HepG2 (cell line): ENCODE results near the gene ADGRG1. TPM values are rescaled to one million over a fixed set of nuclear protein-coding genes. Genes with fewer than 3 reads are reported as not detected.

Experiments
- ARNTL ChIP-seq: sonication (generic); formaldehyde crosslinking; IDR thresholded peaks from 2 replicates; pipeline ENCODE4 v1.4.0; 2020; ENCODE audit warnings: mild to moderate bottlenecking, missing genetic modification reagents
- GATA4 ChIP-seq: sonication (generic); IDR thresholded peaks from 2 replicates; pipeline ENCODE4 v1.6.1; 2016; ENCODE audit warnings: antibody characterized with exemption, low read depth, borderline replicate concordance
- RXRB ChIP-seq: IDR thresholded peaks from 2 replicates; pipeline ENCODE4 v1.6.1; 2016; ENCODE audit warnings: borderline replicate concordance, missing genetic modification reagents, missing compliant biosample characterization
- SP1 ChIP-seq, 2 experiments: fragments of 450-650 bp in 1 of 2; sonication (generic) in 1 of 2; formaldehyde crosslinking in 1 of 2; IDR thresholded peaks; 2 replicates each; pipeline versions ENCODE4 v1.4.0 to v1.6.1; 2016 to 2020; ENCODE audit warnings: missing genetic modification reagents in 1 of 2
- SP4 ChIP-seq: sonication (generic); formaldehyde crosslinking; IDR thresholded peaks from 2 replicates; pipeline ENCODE4 v1.8.1; 2023; ENCODE audit warnings: mild to moderate bottlenecking, missing genetic modification reagents
- ZNF124 ChIP-seq: sonication (generic); formaldehyde crosslinking; IDR thresholded peaks from 2 replicates; pipeline ENCODE4 v1.4.0; 2020; ENCODE audit warnings: missing genetic modification reagents
- ZNF292 ChIP-seq: sonication (generic); formaldehyde crosslinking; IDR thresholded peaks from 2 replicates; pipeline ENCODE4 v1.8.1; 2022; ENCODE audit warnings: mild to moderate bottlenecking, low read depth, missing genetic modification reagents, borderline replicate concordance
- ZNF891 ChIP-seq: sonication (generic); formaldehyde crosslinking; IDR thresholded peaks from 2 replicates; pipeline ENCODE4 v1.5.0; 2020; ENCODE audit warnings: mild to moderate bottlenecking, missing genetic modification reagents
- polyA plus RNA-seq, 8 experiments: library from polyadenylated mRNA; depleted of rRNA in 3 of 8; stranded (reverse) in 7 of 8; unstranded in 1 of 8; fragments of >200 nt; fragmentation: Illumina TruSeq in 4 of 8; extraction: Trizol in 4 of 8; gene quantifications; 2 replicates each; pipeline versions ENCODE4 v1.2.1 to v1.2.3, GENCODE V29; 2011 to 2016; ENCODE audit warnings: low read depth in 4 of 8, missing spikeins in 1 of 8, mixed read lengths in 1 of 8; ENCODE audit not compliant: insufficient read depth in 1 of 8
- total RNA-seq, 5 experiments: library from RNA; depleted of rRNA; stranded (reverse); fragments of >200 nt; fragmentation: Illumina TruSeq; extraction: Trizol; gene quantifications; 2 replicates each; pipeline ENCODE4 v1.2.3, GENCODE V29; 2016; ENCODE audit warnings: low read depth in 1 of 5
- TF ChIP-seq, protein P1 (sequence below): sonication (generic); formaldehyde crosslinking; IDR thresholded peaks from 2 replicates; pipeline ENCODE4 v1.5.0; 2020; ENCODE audit warnings: mild to moderate bottlenecking, missing genetic modification reagents, borderline replicate concordance
- TF ChIP-seq, protein P2 (sequence below): sonication (generic); formaldehyde crosslinking; IDR thresholded peaks from 2 replicates; pipeline ENCODE4 v1.8.0; 2022; ENCODE audit warnings: missing genetic modification reagents, low read depth, mild to moderate bottlenecking, borderline replicate concordance
- TF ChIP-seq, protein P3 (sequence below): sonication (generic); formaldehyde crosslinking; IDR thresholded peaks from 2 replicates; pipeline ENCODE4 v1.5.1; 2020; ENCODE audit warnings: mild to moderate bottlenecking, missing genetic modification reagents
- TF ChIP-seq, protein P4 (sequence below): IDR thresholded peaks from 2 replicates; pipeline ENCODE4 v1.6.1; 2016
- TF ChIP-seq, protein P5 (sequence below): sonication (generic); formaldehyde crosslinking; IDR thresholded peaks from 2 replicates; pipeline ENCODE4 v1.4.0; 2020; ENCODE audit warnings: low read depth, mild to moderate bottlenecking, missing genetic modification reagents
- TF ChIP-seq, protein P6 (sequence below): sonication (generic); formaldehyde crosslinking; IDR thresholded peaks from 2 replicates; pipeline ENCODE4 v1.5.0; 2020; ENCODE audit warnings: mild to moderate bottlenecking, missing genetic modification reagents
- TF ChIP-seq, protein P7 (sequence below): fragments of 450-650 bp; IDR thresholded peaks from 2 replicates; pipeline ENCODE4 v1.6.1; 2016

The ADGRG1 gene
- total and polyA plus RNA-seq, 2 of the 13 experiments (the other 11 are each of a cell fraction or from before 2014, with no cell fraction given): 2.7 to 5.9 TPM

DNA sequence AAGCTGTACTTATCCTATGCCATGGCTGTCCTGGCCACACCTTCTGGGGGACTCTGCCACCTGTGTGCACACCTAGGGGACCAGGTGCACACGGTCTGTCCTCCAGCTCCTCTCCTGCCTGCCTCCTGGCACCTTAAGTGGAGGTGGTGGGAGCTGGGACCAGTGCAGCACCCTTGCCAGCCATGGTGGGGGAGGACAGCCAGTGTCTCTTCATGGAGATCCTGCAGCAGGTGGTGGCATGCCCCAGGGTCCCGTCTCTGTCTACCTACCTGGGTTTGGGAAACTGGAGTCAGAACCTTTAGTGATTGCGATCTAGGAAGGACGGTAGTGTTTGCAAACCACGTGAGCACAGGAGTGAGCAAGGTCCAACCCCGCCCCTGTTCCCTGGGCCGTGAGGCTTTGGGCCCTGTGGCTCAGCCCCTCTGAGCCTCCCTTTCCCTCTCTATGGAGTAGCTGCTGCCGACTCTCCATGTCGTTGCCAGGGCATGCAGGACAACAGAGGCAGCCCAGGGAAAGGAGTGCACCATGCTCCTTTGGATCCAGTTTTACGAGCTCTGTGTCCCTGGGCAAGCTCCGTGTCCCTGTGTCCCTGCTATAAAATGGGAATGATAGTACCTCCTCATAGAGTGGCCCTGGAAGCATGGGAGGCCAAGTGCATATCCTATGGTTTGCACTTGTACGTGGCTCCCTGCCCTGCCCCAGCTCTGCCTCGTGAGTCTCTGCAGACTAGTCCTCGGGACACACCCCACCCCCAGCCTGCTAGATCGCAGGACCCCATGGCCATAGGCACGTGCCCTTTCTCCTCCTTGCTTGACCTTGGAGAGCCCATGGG, 7.1 kb downstream of the ADGRG1 start (continued):
- TF ChIP-seq, protein P1, sequence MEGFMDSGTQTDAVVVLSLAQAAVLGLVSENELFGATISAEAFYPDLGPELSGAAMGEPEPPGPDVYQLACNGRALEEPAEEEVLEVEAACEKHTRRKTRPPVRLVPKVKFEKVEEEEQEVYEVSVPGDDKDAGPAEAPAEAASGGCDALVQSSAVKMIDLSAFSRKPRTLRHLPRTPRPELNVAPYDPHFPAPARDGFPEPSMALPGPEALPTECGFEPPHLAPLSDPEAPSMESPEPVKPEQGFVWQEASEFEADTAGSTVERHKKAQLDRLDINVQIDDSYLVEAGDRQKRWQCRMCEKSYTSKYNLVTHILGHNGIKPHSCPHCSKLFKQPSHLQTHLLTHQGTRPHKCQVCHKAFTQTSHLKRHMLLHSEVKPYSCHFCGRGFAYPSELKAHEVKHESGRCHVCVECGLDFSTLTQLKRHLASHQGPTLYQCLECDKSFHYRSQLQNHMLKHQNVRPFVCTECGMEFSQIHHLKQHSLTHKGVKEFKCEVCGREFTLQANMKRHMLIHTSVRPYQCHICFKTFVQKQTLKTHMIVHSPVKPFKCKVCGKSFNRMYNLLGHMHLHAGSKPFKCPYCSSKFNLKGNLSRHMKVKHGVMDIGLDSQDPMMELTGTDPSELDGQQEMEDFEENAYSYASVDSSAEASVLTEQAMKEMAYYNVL (CRISPR knock-in tag): peak; percentile 79
- TF ChIP-seq, protein P2, sequence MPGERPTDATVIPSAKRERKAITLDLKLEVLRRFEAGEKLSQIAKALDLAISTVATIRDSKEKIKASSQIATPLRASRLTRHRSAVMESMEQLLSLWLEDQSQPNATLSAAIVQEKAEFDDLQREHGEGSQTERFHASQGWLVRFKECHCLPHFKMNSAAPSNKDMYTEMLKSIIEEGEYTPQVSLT (CRISPR knock-in tag): no peak
- TF ChIP-seq, protein P3, sequence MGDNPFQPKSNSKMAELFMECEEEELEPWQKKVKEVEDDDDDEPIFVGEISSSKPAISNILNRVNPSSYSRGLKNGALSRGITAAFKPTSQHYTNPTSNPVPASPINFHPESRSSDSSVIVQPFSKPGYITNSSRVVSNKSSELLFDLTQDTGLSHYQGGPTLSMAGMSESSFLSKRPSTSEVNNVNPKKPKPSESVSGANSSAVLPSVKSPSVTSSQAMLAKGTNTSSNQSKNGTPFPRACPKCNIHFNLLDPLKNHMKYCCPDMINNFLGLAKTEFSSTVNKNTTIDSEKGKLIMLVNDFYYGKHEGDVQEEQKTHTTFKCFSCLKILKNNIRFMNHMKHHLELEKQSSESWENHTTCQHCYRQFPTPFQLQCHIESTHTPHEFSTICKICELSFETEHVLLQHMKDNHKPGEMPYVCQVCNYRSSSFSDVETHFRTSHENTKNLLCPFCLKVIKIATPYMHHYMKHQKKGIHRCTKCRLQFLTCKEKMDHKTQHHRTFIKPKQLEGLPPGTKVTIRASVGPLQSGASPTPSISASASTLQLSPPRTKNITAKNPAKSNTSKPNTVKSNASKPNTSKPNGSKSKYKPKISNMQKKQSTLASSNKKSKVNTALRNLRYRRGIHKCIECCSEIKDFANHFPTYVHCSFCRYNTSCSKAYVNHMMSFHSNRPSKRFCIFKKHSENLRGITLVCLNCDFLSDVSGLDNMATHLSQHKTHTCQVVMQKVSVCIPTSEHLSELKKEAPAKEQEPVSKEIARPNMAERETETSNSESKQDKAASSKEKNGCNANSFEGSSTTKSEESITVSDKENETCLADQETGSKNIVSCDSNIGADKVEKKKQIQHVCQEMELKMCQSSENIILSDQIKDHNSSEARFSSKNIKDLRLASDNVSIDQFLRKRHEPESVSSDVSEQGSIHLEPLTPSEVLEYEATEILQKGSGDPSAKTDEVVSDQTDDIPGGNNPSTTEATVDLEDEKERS: 0 out of 2 replicates have a peak, but pooled peaks have one; percentile 35
- TF ChIP-seq ZNF891 (CRISPR knock-in tag): no peak; the same call in none of the 2 replicates
- TF ChIP-seq, protein P4, sequence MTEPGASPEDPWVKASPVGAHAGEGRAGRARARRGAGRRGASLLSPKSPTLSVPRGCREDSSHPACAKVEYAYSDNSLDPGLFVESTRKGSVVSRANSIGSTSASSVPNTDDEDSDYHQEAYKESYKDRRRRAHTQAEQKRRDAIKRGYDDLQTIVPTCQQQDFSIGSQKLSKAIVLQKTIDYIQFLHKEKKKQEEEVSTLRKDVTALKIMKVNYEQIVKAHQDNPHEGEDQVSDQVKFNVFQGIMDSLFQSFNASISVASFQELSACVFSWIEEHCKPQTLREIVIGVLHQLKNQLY (CRISPR knock-in tag): peak; percentile 92
- no peak; the same call in 1 of the 2 replicates for TF ChIP-seq SP4 (CRISPR knock-in tag)
- TF ChIP-seq RXRB (CRISPR knock-in tag): peak; percentile 29; the same call in 1 of the 2 replicates
- no peak for TF ChIP-seq SP1 (IDR thresholded peaks at IDR 0.05)
- 0 out of 2 replicates have a peak, but pooled peaks have one; percentile 25 for TF ChIP-seq SP1 (CRISPR knock-in tag; IDR thresholded peaks at IDR 0.05)
- TF ChIP-seq, protein P5, sequence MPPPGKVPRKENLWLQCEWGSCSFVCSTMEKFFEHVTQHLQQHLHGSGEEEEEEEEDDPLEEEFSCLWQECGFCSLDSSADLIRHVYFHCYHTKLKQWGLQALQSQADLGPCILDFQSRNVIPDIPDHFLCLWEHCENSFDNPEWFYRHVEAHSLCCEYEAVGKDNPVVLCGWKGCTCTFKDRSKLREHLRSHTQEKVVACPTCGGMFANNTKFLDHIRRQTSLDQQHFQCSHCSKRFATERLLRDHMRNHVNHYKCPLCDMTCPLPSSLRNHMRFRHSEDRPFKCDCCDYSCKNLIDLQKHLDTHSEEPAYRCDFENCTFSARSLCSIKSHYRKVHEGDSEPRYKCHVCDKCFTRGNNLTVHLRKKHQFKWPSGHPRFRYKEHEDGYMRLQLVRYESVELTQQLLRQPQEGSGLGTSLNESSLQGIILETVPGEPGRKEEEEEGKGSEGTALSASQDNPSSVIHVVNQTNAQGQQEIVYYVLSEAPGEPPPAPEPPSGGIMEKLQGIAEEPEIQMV: peak; percentile 88; the same call in 1 of the 2 replicates
- TF ChIP-seq ARNTL (CRISPR knock-in tag): peak; percentile 81
- peak; percentile 79; the same call in 1 of the 2 replicates for TF ChIP-seq ZNF124 (CRISPR knock-in tag)
- TF ChIP-seq, protein P6, sequence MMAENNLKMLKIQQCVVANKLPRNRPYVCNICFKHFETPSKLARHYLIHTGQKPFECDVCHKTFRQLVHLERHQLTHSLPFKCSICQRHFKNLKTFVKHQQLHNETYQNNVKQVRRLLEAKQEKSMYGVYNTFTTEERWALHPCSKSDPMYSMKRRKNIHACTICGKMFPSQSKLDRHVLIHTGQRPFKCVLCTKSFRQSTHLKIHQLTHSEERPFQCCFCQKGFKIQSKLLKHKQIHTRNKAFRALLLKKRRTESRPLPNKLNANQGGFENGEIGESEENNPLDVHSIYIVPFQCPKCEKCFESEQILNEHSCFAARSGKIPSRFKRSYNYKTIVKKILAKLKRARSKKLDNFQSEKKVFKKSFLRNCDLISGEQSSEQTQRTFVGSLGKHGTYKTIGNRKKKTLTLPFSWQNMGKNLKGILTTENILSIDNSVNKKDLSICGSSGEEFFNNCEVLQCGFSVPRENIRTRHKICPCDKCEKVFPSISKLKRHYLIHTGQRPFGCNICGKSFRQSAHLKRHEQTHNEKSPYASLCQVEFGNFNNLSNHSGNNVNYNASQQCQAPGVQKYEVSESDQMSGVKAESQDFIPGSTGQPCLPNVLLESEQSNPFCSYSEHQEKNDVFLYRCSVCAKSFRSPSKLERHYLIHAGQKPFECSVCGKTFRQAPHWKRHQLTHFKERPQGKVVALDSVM (CRISPR knock-in tag): peak; percentile 74
- TF ChIP-seq GATA4: 0 out of 2 replicates have a peak, but pooled peaks have one; percentile 14
- peak; percentile 69; the same call in 1 of the 2 replicates for TF ChIP-seq ZNF292 (CRISPR knock-in tag)
- TF ChIP-seq, protein P7, sequence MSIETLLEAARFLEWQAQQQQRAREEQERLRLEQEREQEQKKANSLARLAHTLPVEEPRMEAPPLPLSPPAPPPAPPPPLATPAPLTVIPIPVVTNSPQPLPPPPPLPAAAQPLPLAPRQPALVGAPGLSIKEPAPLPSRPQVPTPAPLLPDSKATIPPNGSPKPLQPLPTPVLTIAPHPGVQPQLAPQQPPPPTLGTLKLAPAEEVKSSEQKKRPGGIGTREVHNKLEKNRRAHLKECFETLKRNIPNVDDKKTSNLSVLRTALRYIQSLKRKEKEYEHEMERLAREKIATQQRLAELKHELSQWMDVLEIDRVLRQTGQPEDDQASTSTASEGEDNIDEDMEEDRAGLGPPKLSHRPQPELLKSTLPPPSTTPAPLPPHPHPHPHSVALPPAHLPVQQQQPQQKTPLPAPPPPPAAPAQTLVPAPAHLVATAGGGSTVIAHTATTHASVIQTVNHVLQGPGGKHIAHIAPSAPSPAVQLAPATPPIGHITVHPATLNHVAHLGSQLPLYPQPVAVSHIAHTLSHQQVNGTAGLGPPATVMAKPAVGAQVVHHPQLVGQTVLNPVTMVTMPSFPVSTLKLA: no peak
